Neural progenitor cell (in vitro differentiated cells): Measurements from ENCODE around the gene XPO4. TPM values are rescaled to one million over a fixed set of nuclear protein-coding genes. Genes with fewer than 3 reads are reported as not detected.

Source experiments
- DNase-seq: peaks from one replicate; pipeline ENCODE4 v3.0.0-alpha.2; 2016; ENCODE audit warnings: low spot score
- H2AFZ ChIP-seq: fragments of 200-600 bp; sonication (generic); replicated peaks from 2 replicates; pipeline ENCODE4 v1.6.1; 2016; ENCODE audit warnings: antibody characterized with exemption
- H3F3A ChIP-seq: fragments of 200-600 bp; sonication (generic); 2 replicates; pipeline ENCODE4 v1.6.1; 2016; ENCODE audit warnings: antibody characterized with exemption, low read depth
- H3K27ac ChIP-seq: fragments of 200-600 bp; sonication (generic); 2 replicates; pipeline ENCODE4 v1.5.1; 2016; ENCODE audit warnings: mild to moderate bottlenecking
- H3K27me3 ChIP-seq: fragments of 200-600 bp; sonication (generic); 2 replicates; pipeline ENCODE4 v1.6.1; 2016; ENCODE audit warnings: mild to moderate bottlenecking, moderate library complexity
- H3K36me3 ChIP-seq: fragments of 200-600 bp; sonication (generic); 2 replicates; pipeline ENCODE4 v1.5.1; 2016
- H3K4me1 ChIP-seq: fragments of 200-600 bp; sonication (generic); 2 replicates; pipeline ENCODE4 v1.6.1; 2016; ENCODE audit warnings: mixed run types
- H3K4me2 ChIP-seq: fragments of 200-600 bp; sonication (generic); 2 replicates; pipeline ENCODE4 v1.6.1; 2016
- H3K4me3 ChIP-seq: fragments of 200-600 bp; sonication (generic); 2 replicates; pipeline ENCODE4 v1.5.1; 2016
- H3K79me2 ChIP-seq: fragments of 200-600 bp; sonication (generic); 2 replicates; pipeline ENCODE4 v1.6.1; 2016; ENCODE audit warnings: low read depth
- H3K9ac ChIP-seq: fragments of 200-600 bp; sonication (generic); 2 replicates; pipeline ENCODE4 v1.6.1; 2016
- H3K9me3 ChIP-seq: fragments of 200-600 bp; sonication (generic); 2 replicates; pipeline ENCODE4 v1.5.1; 2016; ENCODE audit warnings: low read depth
- H4K20me1 ChIP-seq: fragments of 200-600 bp; sonication (generic); 2 replicates; pipeline ENCODE4 v1.6.1; 2016; ENCODE audit warnings: low read depth
- H3K27ac Mint-ChIP-seq: 3 replicates; pipeline ENCODE4 v1.8.0; 2021; ENCODE audit warnings: mixed read lengths
- H3K27me3 Mint-ChIP-seq: 2 replicates; pipeline ENCODE4 v1.8.0; 2022; ENCODE audit warnings: low read depth, mild to moderate bottlenecking, inconsistent platforms, moderate library complexity, mixed read lengths; ENCODE audit not compliant: insufficient read depth
- H3K36me3 Mint-ChIP-seq: 3 replicates; pipeline ENCODE4 v1.8.0; 2021; ENCODE audit warnings: mixed read lengths
- H3K4me1 Mint-ChIP-seq: 3 replicates; pipeline ENCODE4 v1.8.0; 2021; ENCODE audit warnings: mixed read lengths
- H3K4me3 Mint-ChIP-seq: 3 replicates; pipeline ENCODE4 v1.8.0; 2021; ENCODE audit warnings: mild to moderate bottlenecking, moderate library complexity, mixed read lengths
- H3K9me3 Mint-ChIP-seq: 3 replicates; pipeline ENCODE4 v1.8.0; 2020; ENCODE audit warnings: mixed read lengths
- EZH2 ChIP-seq: fragments of 200-600 bp; sonication (generic); IDR thresholded peaks from 2 replicates; pipeline ENCODE4 v1.6.1; 2017; ENCODE audit warnings: antibody characterized with exemption, mild to moderate bottlenecking, moderate library complexity
- EZH2phosphoT487 ChIP-seq: fragments of 200-600 bp; sonication (generic); IDR thresholded peaks from 2 replicates; pipeline ENCODE4 v1.6.1; 2017; ENCODE audit warnings: antibody characterized with exemption
- total RNA-seq: library from RNA; depleted of rRNA; stranded (reverse); fragments of >200 nt; gene quantifications from 2 replicates; pipeline ENCODE4 v1.2.3, GENCODE V29; 2015; ENCODE audit warnings: low replicate concordance
- TF ChIP-seq, protein P1 (sequence below): fragments of 200-600 bp; sonication (generic); IDR thresholded peaks from 2 replicates; pipeline ENCODE4 v1.5.1; 2017; ENCODE audit warnings: antibody characterized with exemption, mild to moderate bottlenecking

XPO4 gene
- total RNA-seq, 1 donor from 2014 or later: 44.9 TPM

DNA sequence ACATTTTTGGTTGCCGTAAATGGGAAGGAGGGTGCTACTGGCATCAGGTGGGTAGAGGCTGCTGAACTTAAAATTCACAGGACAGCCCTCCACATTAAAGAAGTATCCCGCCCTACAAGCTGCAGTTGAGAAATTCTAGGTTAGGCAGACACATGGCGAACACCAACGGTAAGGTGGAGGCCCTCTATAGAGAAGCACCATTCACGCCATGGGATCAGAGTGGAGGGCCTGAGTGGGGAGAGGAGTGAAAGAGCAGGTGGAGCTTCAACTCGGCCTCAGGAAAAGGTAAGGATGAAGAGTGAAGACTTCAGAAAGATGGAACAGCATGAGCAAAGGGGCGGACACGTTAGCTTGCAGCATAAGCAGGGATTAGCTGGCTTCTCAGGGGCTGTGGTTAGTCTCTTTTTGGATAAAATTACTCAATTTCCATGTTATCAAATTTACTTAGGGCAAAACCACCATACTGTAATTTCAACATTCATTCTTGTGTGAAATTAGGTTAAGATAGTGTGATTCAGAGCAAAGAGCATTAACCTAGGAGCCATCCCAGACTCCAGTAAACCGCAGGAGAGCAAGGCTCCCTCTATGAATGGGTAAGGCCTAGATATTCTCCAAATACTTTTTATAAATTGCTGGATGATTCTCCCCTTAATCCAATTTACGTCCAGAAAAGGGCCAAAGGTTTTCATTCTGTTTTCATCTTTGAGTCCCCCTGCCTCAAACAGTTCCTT is 130.0 kb downstream of the XPO4 start:
- H4K20me1 ChIP-seq: no peaks in the 10 kb centered on the region
- no peak for TF ChIP-seq EZH2phosphoT487
- no peak for TF ChIP-seq EZH2
- TF ChIP-seq, protein P1, sequence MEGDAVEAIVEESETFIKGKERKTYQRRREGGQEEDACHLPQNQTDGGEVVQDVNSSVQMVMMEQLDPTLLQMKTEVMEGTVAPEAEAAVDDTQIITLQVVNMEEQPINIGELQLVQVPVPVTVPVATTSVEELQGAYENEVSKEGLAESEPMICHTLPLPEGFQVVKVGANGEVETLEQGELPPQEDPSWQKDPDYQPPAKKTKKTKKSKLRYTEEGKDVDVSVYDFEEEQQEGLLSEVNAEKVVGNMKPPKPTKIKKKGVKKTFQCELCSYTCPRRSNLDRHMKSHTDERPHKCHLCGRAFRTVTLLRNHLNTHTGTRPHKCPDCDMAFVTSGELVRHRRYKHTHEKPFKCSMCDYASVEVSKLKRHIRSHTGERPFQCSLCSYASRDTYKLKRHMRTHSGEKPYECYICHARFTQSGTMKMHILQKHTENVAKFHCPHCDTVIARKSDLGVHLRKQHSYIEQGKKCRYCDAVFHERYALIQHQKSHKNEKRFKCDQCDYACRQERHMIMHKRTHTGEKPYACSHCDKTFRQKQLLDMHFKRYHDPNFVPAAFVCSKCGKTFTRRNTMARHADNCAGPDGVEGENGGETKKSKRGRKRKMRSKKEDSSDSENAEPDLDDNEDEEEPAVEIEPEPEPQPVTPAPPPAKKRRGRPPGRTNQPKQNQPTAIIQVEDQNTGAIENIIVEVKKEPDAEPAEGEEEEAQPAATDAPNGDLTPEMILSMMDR: no peak
- no peak overlapping the region for H3K27ac ChIP-seq
- peak overlapping the region; percentile 35 for H3K9ac ChIP-seq
- Mint-ChIP-seq H3K4me3 (peak overlapping the region; percentile 94), H3K27me3 (peaks cover 2% of the 10 kb centered on the region), H3K4me1 (peaks cover 11% of the 10 kb centered on the region), H3K9me3 (peaks cover 35% of the 10 kb centered on the region), H3K36me3 (peaks cover 34% of the 10 kb centered on the region), H3K27ac (no peak overlapping the region)
- H3K27me3 ChIP-seq: no peaks in the 10 kb centered on the region
- peaks cover 12% of the 10 kb centered on the region for H3K9me3 ChIP-seq
- peak overlapping the region; percentile 82 for H3K4me2 ChIP-seq
- peaks cover 10% of the 10 kb centered on the region for H3K36me3 ChIP-seq
- H2AFZ ChIP-seq: peak overlapping the region; percentile 78
- H3K79me2 ChIP-seq: peaks cover 16% of the 10 kb centered on the region
- peaks cover 9% of the 10 kb centered on the region for H3K4me1 ChIP-seq
- no peak for DNase-seq
- H3K4me3 ChIP-seq: peak overlapping the region; percentile 53
- H3F3A ChIP-seq: peaks cover 25% of the 10 kb centered on the region

DNA sequence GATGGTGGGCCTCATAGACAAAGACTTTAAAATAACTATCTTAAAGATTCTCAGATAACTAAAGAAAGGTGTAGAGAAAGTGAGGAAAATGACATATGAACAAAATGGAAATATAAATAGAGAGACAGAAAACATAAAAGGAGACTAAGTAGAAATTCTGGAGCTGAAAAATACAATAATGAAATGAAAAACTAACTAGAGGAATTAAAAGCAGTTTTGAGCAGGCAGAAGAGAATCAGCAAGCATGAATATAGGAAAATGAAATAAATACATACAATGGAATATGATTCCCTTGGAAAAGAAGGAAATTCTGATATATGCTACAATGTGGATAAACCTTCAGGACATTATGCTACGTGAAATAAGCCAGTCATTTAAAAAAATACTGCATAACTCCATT is 132.7 kb downstream of the XPO4 start:
- H3K27ac ChIP-seq: no peak overlapping the region
- no peak for TF ChIP-seq EZH2
- no peak for TF ChIP-seq EZH2phosphoT487
- TF ChIP-seq, protein P1: no peak
- peaks cover 16% of the 10 kb centered on the region for H3K79me2 ChIP-seq
- Mint-ChIP-seq H3K4me3 (no peak overlapping the region), H3K36me3 (peaks cover 35% of the 10 kb centered on the region), H3K27ac (no peak overlapping the region), H3K9me3 (peaks cover 43% of the 10 kb centered on the region), H3K27me3 (peaks cover 2% of the 10 kb centered on the region), H3K4me1 (peaks cover 11% of the 10 kb centered on the region)
- no peak for DNase-seq
- no peak overlapping the region for H2AFZ ChIP-seq
- peaks cover 9% of the 10 kb centered on the region for H3K4me1 ChIP-seq
- peaks cover 14% of the 10 kb centered on the region for H3F3A ChIP-seq
- H3K27me3 ChIP-seq: no peaks in the 10 kb centered on the region
- no peak overlapping the region for H3K4me3 ChIP-seq
- H3K36me3 ChIP-seq: peaks cover 10% of the 10 kb centered on the region
- H3K9me3 ChIP-seq: peaks cover 12% of the 10 kb centered on the region
- no peak overlapping the region for H3K9ac ChIP-seq
- no peaks in the 10 kb centered on the region for H4K20me1 ChIP-seq
- H3K4me2 ChIP-seq: no peak overlapping the region

DNA sequence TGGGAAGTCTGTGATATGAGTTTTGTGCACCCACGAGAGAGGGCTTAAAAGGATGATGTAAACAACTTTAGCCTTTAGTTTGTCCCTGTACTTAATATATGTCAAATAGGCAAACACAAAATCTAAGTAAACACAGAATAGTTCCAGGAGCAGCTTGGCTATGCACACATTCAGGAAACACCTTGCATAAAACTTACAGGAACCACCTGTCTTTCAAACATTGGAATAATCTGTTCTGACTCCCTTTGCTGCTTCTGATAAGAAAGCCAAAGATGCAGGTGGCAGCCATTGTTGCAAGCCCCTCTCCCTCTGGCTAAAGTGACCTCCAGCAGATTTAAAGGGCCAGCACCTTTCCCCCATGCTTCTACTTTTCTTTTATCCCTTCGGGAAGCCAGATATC is 133.5 kb downstream of the XPO4 start:
- Mint-ChIP-seq H3K4me3 (no peak overlapping the region), H3K27ac (no peak overlapping the region)
- H3K79me2 ChIP-seq: peaks cover 16% of the 10 kb centered on the region

More for the DNA sequence above, 133.5 kb downstream of the XPO4 start:
- no peaks in the 10 kb centered on the region for H4K20me1 ChIP-seq
- TF ChIP-seq EZH2phosphoT487 (no peak), EZH2 (no peak)
- TF ChIP-seq, protein P1: no peak
- no peak for DNase-seq
- Mint-ChIP-seq H3K4me1 (peaks cover 11% of the 10 kb centered on the region), H3K9me3 (peaks cover 43% of the 10 kb centered on the region), H3K36me3 (peaks cover 35% of the 10 kb centered on the region), H3K27me3 (peaks cover 2% of the 10 kb centered on the region)
- H3K27me3 ChIP-seq: no peaks in the 10 kb centered on the region
- H3K4me2 ChIP-seq: no peak overlapping the region
- peaks cover 9% of the 10 kb centered on the region for H3K4me1 ChIP-seq
- peaks cover 7% of the 10 kb centered on the region for H3F3A ChIP-seq
- no peak overlapping the region for H3K27ac ChIP-seq
- no peak overlapping the region for H3K4me3 ChIP-seq
- no peak overlapping the region for H2AFZ ChIP-seq
- no peak overlapping the region for H3K9ac ChIP-seq
- peaks cover 10% of the 10 kb centered on the region for H3K36me3 ChIP-seq
- peaks cover 12% of the 10 kb centered on the region for H3K9me3 ChIP-seq
